ENCODE measurements around the gene MMP11. TPM values are rescaled to one million over a fixed set of nuclear protein-coding genes. Genes with fewer than 3 reads are reported as not detected.
"Not testable (repeated sequence)": the region's sequence is repeated elsewhere in the genome, so short reads cannot be mapped to it uniquely, and the experiment has no call there.

MMP11 gene
- 1 to 10 TPM in 8 of 9 donors, under 1 TPM in 1; 0.88 to 7.4 (median 4.4) TPM for total RNA-seq
- 1 to 10 TPM in 2 of 3 donors, under 1 TPM in 1; 0.44 to 4.3 (median 1.2) TPM for polyA plus RNA-seq
- long read RNA-seq, donor 1, partial matches to known transcripts, result 0 of 2 reads
- long read RNA-seq, donor 1, other reads (novel, unspliced or antisense), result 0 of 2 reads
- long read RNA-seq, donor 2, partial matches to known transcripts, result 0 of 1 reads
- long read RNA-seq, donor 2, other reads (novel, unspliced or antisense), result 0 of 1 reads
- long read RNA-seq, donor 3, result 0 reads
- long read RNA-seq, donor 4, partial matches to known transcripts, result 1 of 4 reads
- long read RNA-seq, donor 4, other reads (novel, unspliced or antisense), result 2 of 4 reads
- long read RNA-seq, donor 5, transcript MMP11-201 (8 exons, 2,291 nt), result major isoform, 18 of 20 reads
- long read RNA-seq, donor 5, partial matches to known transcripts, result 0 of 20 reads
- long read RNA-seq, donor 5, other reads (novel, unspliced or antisense), result 2 of 20 reads
- long read RNA-seq, donor 6, result 0 reads
- long read RNA-seq, donor 7, result 0 reads
- long read RNA-seq, donor 8, partial matches to known transcripts, result 0 of 4 reads
- long read RNA-seq, donor 8, other reads (novel, unspliced or antisense), result 0 of 4 reads
- long read RNA-seq, donor 9, partial matches to known transcripts, result 0 of 10 reads
- long read RNA-seq, donor 9, other reads (novel, unspliced or antisense), result 9 of 10 reads
- long read RNA-seq, donor 10, partial matches to known transcripts, result 0 of 28 reads
- long read RNA-seq, donor 10, other reads (novel, unspliced or antisense), result 27 of 28 reads

DNA sequence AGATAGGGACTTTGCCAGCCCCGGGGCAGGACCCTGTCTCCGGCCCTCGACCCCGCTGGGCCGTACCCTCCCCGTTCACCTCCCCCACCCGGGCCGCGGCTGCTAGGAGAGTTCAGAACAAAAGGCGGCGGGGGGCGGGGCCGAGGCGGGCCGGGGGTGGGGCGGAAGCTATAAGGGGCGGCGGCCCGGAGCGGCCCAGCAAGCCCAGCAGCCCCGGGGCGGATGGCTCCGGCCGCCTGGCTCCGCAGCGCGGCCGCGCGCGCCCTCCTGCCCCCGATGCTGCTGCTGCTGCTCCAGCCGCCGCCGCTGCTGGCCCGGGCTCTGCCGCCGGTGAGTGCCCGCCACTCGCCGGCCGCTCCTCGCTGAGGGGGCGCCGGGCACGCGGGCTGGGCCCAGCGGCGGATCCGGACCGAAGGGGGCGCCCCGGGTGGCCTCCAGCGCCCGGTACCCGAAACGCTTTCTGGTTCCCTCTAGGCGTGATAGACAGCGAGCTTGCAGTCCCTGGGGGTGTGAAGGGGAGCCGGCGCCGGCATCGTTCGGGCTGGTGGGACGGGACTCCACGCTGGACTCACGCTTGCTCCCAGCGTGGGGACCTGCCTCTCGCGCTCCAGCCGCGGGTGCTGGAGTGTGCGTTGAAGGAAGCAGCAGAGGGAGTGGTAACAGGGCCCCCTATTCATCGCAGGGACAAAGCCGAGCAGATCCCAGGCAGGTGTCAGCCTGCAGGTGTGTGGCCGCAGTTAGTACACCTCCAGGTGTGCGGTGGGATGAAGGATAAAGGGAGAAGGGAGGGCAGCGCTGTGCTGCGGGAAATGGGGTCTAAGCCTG, at the start of gene MMP11:
MMP11 (plus strand) TSS at position 201 of the 825 bp plus-strand sequence; CDS start at position 223, 22 bp downstream.
- Histone ChIP-seq H3K4me1 (replicated peaks in 1 of 2) (peaks cover 0 to 13% of the 10 kb centered on the region in 2 donors), H3K27ac (peak within 1 kb of the TSS in 1 of 5 donors; percentile 33), H3K9me3 (replicated peaks in 1 of 3) (no peaks in the 10 kb centered on the region), H3K27me3 (no peaks in the 10 kb centered on the region), H3K36me3 (replicated peaks in 1 of 2) (no peaks in the 10 kb centered on the region), H3K4me3 (peak within 1 kb of the TSS in 2 of 4 donors; percentile 28 to 67)
- intact Hi-C loops (cut with DNase I), result no loop called here
- DNase-seq, result peak in 4 of 7 donors; percentile 49 to 60 (median 58)
- 10 to 67% (median 19%) methylated on average over 6 to 78 of the region's 79 CpGs for WGBS, 4 donors
- TF ChIP-seq CTCF (IDR thresholded peaks at IDR 0.05), result no peak
- TF ChIP-seq POLR2A (IDR thresholded peaks at IDR 0.05), result no peak

DNA sequence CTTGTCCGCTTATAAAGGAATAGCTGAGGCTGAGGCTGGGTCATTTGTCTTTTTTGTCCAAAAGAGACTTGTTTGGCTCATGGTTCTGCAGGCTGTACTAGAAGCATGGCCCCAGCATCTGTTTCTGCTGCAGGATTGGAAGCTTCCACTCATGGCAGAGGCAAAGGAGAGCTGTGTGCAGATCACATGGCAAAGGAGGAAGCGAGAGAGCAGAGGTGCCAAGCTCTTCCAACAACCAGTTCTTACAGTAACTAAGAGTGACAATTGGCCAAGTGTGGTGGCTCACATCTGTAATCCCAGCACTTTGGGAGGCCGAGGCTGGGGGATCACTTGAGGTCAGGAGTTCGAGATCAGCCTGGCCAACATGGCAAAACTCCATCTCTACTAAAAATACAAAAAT, 44.5 kb upstream of the MMP11 start:
- DNase-seq; H3K4me3 ChIP-seq; H3K4me1 ChIP-seq (replicated peaks in 1 of 2); H3K36me3 ChIP-seq (replicated peaks in 1 of 2); H3K9me3 ChIP-seq (replicated peaks in 1 of 3); intact Hi-C loops (cut with DNase I); H3K27ac ChIP-seq; H3K27me3 ChIP-seq: not testable (repeated sequence)
- 74 to 88% (median 83%) methylated on average over 4 of the region's 4 CpGs for WGBS, 4 donors

DNA sequence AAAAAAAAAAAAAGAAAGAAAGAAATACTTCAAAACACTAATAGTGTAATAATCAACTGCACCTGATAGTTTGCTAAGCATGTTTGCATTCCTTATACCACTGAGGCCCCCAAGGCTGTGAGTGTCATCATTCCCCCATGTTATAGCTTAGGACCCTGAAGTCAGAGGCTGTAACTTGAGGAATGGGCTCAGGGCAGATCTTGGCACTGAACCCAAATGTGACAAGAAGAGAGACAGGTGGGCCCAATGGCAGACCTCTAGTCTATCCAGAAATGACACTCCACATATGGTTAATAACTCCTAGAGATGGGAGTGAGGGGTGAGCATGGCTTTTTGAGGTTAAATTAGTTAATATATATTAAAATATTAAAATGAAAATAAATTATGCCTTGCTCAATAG, 35.0 kb upstream of the MMP11 start:
- no peak overlapping the region for H3K4me3 ChIP-seq
- H3K27me3 ChIP-seq, result no peaks in the 10 kb centered on the region
- peaks cover 0 to 1% of the 10 kb centered on the region in 2 donors for H3K36me3 ChIP-seq (replicated peaks in 1 of 2)
- H3K9me3 ChIP-seq (replicated peaks in 1 of 3), result no peaks in the 10 kb centered on the region
- intact Hi-C loops (cut with DNase I), result no loop called here
- TF ChIP-seq POLR2A (IDR thresholded peaks at IDR 0.05) (no peak), CTCF (IDR thresholded peaks at IDR 0.05) (no peak)
- no peaks in the 10 kb centered on the region for H3K4me1 ChIP-seq (replicated peaks in 1 of 2)
- no peak overlapping the region for H3K27ac ChIP-seq
- DNase-seq, result no peak

- intact Hi-C loops (cut with DNase I), result no loop called here
- H3K4me1 ChIP-seq (replicated peaks in 1 of 2), result no peaks in the 10 kb centered on the region
- H3K9me3 ChIP-seq (replicated peaks in 1 of 3), result no peaks in the 10 kb centered on the region
- TF ChIP-seq CTCF (IDR thresholded peaks at IDR 0.05), result no peak
- TF ChIP-seq POLR2A (IDR thresholded peaks at IDR 0.05), result no peak
- no peak for DNase-seq
- no peak overlapping the region for H3K4me3 ChIP-seq
- H3K27me3 ChIP-seq, result no peaks in the 10 kb centered on the region
- peaks cover 0 to 23% of the 10 kb centered on the region in 2 donors for H3K36me3 ChIP-seq (replicated peaks in 1 of 2)
- WGBS, 4 donors, result 64 to 94% (median 79%) methylated on average over 2 to 7 of the region's 7 CpGs
- H3K27ac ChIP-seq, result peak overlapping the region in 2 of 5 donors; percentile 34 to 65
Observed at GRCh38 chr22:23742505-23743264, 30.0 kb upstream of the MMP11 start.
